Measurements from ENCODE around the gene C5.

DNA sequence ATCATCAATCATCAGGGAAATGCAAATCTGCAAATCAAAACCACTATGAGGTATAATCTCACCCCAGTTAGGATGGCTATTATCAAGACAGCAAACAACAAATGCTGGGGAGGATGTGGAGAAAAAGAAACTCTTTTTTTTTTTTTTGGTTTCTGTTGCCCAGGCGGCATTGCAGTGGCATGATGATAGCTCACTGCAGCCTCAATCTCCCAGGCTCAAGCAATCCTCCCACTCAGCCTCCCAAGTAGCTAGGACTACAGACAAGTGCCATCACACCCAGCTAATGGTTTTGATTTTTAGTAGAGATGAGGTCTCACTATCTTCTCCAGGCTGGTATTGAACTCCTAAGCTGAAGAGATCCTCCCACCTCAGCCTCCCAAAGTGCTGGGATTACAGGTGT is 19.3 kb upstream of the C5 start:
- no peak for TF ChIP-seq EZH2 (IDR thresholded peaks at IDR 0.05; ENCODE audit: borderline replicate concordance, low read length)
- TF ChIP-seq, protein P1, sequence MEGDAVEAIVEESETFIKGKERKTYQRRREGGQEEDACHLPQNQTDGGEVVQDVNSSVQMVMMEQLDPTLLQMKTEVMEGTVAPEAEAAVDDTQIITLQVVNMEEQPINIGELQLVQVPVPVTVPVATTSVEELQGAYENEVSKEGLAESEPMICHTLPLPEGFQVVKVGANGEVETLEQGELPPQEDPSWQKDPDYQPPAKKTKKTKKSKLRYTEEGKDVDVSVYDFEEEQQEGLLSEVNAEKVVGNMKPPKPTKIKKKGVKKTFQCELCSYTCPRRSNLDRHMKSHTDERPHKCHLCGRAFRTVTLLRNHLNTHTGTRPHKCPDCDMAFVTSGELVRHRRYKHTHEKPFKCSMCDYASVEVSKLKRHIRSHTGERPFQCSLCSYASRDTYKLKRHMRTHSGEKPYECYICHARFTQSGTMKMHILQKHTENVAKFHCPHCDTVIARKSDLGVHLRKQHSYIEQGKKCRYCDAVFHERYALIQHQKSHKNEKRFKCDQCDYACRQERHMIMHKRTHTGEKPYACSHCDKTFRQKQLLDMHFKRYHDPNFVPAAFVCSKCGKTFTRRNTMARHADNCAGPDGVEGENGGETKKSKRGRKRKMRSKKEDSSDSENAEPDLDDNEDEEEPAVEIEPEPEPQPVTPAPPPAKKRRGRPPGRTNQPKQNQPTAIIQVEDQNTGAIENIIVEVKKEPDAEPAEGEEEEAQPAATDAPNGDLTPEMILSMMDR (conservative IDR thresholded peaks at IDR 0.05 in 1 of 2, IDR thresholded peaks at IDR 0.05 in 1 of 2; ENCODE audit: extremely low read depth in 1 of 2, insufficient read depth in 1 of 2, low read depth in 1 of 2, low read length in 2 of 2), result no peak
